ENCODE results near the gene SLCO3A1. TPM values are rescaled to one million over a fixed set of nuclear protein-coding genes. Genes with fewer than 3 reads are reported as not detected.

Gene SLCO3A1
- total RNA-seq, 1 experiment from 2014 or later, result not detected

GRCh38 chr15:91930092-91930491 lies 76.6 kb downstream of the SLCO3A1 start:
- Histone ChIP-seq H3K27me3 (replicated peaks; ENCODE audit: control insufficient read depth, insufficient read depth, low read length) (no peaks in the 10 kb centered on the region), H3K9me3 (no peaks in the 10 kb centered on the region), H3K4me1 (no peaks in the 10 kb centered on the region), H3K4me3 (ENCODE audit: low read depth, low read length) (no peak overlapping the region), H3K36me3 (ENCODE audit: control insufficient read depth, insufficient read depth, low read length) (no peaks in the 10 kb centered on the region)
- Mint-ChIP-seq H3K36me3 (ENCODE audit: insufficient read depth, unreplicated experiment) (no peaks in the 10 kb centered on the region), H3K27ac (ENCODE audit: unreplicated experiment) (no peak overlapping the region), H3K4me1 (ENCODE audit: low read depth, unreplicated experiment) (no peaks in the 10 kb centered on the region), H3K9me3 (ENCODE audit: unreplicated experiment) (no peaks in the 10 kb centered on the region), H3K4me3 (ENCODE audit: unreplicated experiment) (no peak overlapping the region), H3K27me3 (ENCODE audit: insufficient read depth, unreplicated experiment) (peaks cover 4% of the 10 kb centered on the region)
- POLR2A ChIA-PET, result no interaction called here
- no peak for DNase-seq
- BruUV-seq (replicated peaks), result no TSS peak
- TF ChIP-seq CTCF (IDR thresholded peaks at IDR 0.05; ENCODE audit: insufficient read depth in 1 of 2, low read depth in 1 of 2, low read length in 1 of 2, severe bottlenecking in 1 of 2, unreplicated experiment in 1 of 2), result no peak
- CTCF ChIA-PET, result no interaction called here
- intact Hi-C loops (cut with micrococcal nuclease; ENCODE audit: unreplicated experiment), result no loop called here

GRCh38 chr15:91936182-91936775 lies 82.8 kb downstream of the SLCO3A1 start:
- H3K36me3 Mint-ChIP-seq (ENCODE audit: insufficient read depth, unreplicated experiment), result no peaks in the 10 kb centered on the region
- intact Hi-C loops (cut with micrococcal nuclease; ENCODE audit: unreplicated experiment), result no loop called here
- ChIA-PET CTCF (no interaction called here), POLR2A (no interaction called here)
- Histone ChIP-seq H3K4me1 (peaks cover 6% of the 10 kb centered on the region; the same call in 1 of the 2 replicates), H3K4me3 (ENCODE audit: low read depth, low read length) (no peak overlapping the region), H3K9me3 (no peaks in the 10 kb centered on the region), H3K27me3 (replicated peaks; ENCODE audit: control insufficient read depth, insufficient read depth, low read length) (no peaks in the 10 kb centered on the region), H3K36me3 (ENCODE audit: control insufficient read depth, insufficient read depth, low read length) (no peaks in the 10 kb centered on the region)
- H3K9me3 Mint-ChIP-seq (ENCODE audit: unreplicated experiment), result no peaks in the 10 kb centered on the region
- H3K4me1 Mint-ChIP-seq (ENCODE audit: low read depth, unreplicated experiment), result no peaks in the 10 kb centered on the region
- no peak overlapping the region for H3K27ac Mint-ChIP-seq (ENCODE audit: unreplicated experiment)
- H3K27me3 Mint-ChIP-seq (ENCODE audit: insufficient read depth, unreplicated experiment), result no peaks in the 10 kb centered on the region
- H3K4me3 Mint-ChIP-seq (ENCODE audit: unreplicated experiment), result no peak overlapping the region
- BruUV-seq (replicated peaks), result no TSS peak
- no peak for TF ChIP-seq CTCF (IDR thresholded peaks at IDR 0.05; ENCODE audit: insufficient read depth in 1 of 2, low read depth in 1 of 2, low read length in 1 of 2, severe bottlenecking in 1 of 2, unreplicated experiment in 1 of 2)
- no peak for DNase-seq

GRCh38 chr15:91936927-91937326 lies 83.4 kb downstream of the SLCO3A1 start:
- Mint-ChIP-seq H3K9me3 (ENCODE audit: unreplicated experiment) (no peaks in the 10 kb centered on the region), H3K36me3 (ENCODE audit: insufficient read depth, unreplicated experiment) (no peaks in the 10 kb centered on the region), H3K27me3 (ENCODE audit: insufficient read depth, unreplicated experiment) (no peaks in the 10 kb centered on the region), H3K4me1 (ENCODE audit: low read depth, unreplicated experiment) (no peaks in the 10 kb centered on the region), H3K27ac (ENCODE audit: unreplicated experiment) (no peak overlapping the region), H3K4me3 (ENCODE audit: unreplicated experiment) (no peak overlapping the region)
- no TSS peak for BruUV-seq (replicated peaks)
- DNase-seq, result no peak
- POLR2A ChIA-PET, result no interaction called here
- Histone ChIP-seq H3K36me3 (ENCODE audit: control insufficient read depth, insufficient read depth, low read length) (no peaks in the 10 kb centered on the region), H3K4me1 (peaks cover 11% of the 10 kb centered on the region; the same call in 1 of the 2 replicates), H3K4me3 (ENCODE audit: low read depth, low read length) (no peak overlapping the region), H3K9me3 (no peaks in the 10 kb centered on the region), H3K27me3 (replicated peaks; ENCODE audit: control insufficient read depth, insufficient read depth, low read length) (no peaks in the 10 kb centered on the region)
- no peak for TF ChIP-seq CTCF (IDR thresholded peaks at IDR 0.05; ENCODE audit: insufficient read depth in 1 of 2, low read depth in 1 of 2, low read length in 1 of 2, severe bottlenecking in 1 of 2, unreplicated experiment in 1 of 2)
- intact Hi-C loops (cut with micrococcal nuclease; ENCODE audit: unreplicated experiment), result no loop called here
- CTCF ChIA-PET, result no interaction called here

All from Caco-2 (cell line).